ENCODE data around the gene CSMD2. TPM values are rescaled to one million over a fixed set of nuclear protein-coding genes. Genes with fewer than 3 reads are reported as not detected.

Gene CSMD2
- total RNA-seq, 2 experiments from 2014 or later = not detected

DNA sequence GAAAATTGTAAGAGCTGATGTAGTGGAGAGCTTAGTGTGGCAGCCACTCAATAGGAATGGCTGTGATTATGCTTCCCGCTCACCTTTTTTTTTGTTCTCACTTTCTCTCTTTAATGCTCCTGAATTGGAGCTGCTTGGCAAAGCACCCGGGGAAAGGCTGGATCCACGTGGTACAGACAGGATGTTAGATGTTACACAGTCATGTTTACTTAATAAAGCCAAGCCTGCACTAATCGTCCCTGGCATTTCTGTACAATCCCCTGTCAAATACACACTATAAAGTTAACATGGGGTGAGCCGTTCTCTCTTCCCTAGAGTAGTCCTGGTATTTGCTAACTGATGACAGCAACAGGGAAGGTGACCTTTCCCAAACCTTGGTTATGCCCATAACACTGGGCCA is 504.8 kb downstream of the CSMD2 start:
- POLR2A ChIA-PET = no interaction called here
- H3K4me3 Mint-ChIP-seq = no peak overlapping the region
- intact Hi-C loops (cut with micrococcal nuclease) = no loop called here
- no peaks in the 10 kb centered on the region for H3K4me1 Mint-ChIP-seq (ENCODE audit: low read depth)
- H3K9me3 Mint-ChIP-seq = no peaks in the 10 kb centered on the region
- TF ChIP-seq, protein P1, sequence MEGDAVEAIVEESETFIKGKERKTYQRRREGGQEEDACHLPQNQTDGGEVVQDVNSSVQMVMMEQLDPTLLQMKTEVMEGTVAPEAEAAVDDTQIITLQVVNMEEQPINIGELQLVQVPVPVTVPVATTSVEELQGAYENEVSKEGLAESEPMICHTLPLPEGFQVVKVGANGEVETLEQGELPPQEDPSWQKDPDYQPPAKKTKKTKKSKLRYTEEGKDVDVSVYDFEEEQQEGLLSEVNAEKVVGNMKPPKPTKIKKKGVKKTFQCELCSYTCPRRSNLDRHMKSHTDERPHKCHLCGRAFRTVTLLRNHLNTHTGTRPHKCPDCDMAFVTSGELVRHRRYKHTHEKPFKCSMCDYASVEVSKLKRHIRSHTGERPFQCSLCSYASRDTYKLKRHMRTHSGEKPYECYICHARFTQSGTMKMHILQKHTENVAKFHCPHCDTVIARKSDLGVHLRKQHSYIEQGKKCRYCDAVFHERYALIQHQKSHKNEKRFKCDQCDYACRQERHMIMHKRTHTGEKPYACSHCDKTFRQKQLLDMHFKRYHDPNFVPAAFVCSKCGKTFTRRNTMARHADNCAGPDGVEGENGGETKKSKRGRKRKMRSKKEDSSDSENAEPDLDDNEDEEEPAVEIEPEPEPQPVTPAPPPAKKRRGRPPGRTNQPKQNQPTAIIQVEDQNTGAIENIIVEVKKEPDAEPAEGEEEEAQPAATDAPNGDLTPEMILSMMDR (IDR thresholded peaks at IDR 0.05) = no peak
- DNase-seq = no peak
- H3K27me3 Mint-ChIP-seq = peaks cover 1% of the 10 kb centered on the region
- CTCF ChIA-PET = interaction anchor here (3.1 kb wide), 1 partner anchor 27 kb away, joined by 12 read pairs; no protein-coding TSS in a partner anchor
- H3K36me3 Mint-ChIP-seq (ENCODE audit: low read depth) = no peaks in the 10 kb centered on the region
- H3K27ac Mint-ChIP-seq = no peak overlapping the region
- ATAC-seq = no peak

DNA sequence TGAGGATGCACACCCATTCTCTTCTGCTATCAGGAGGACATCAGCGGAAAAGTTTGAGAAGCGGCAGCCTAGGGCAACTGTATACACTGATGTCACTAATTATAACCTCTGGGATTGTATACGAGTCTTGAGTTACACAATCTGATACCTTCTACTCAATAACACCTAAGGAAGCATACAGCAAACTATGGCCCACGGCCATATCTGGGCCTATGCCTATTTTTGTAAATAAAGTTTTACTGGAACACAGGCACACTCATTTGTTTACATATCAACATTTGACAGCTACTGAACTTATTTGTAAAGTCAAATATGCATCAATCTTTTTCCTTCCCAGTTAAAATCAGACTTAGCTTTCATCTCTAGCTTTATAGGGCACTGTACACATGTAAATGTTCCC is 505.4 kb downstream of the CSMD2 start:
- CTCF ChIA-PET = interaction anchor here (3.1 kb wide), 1 partner anchor 26 kb away, joined by 12 read pairs; no protein-coding TSS in a partner anchor
- H3K36me3 Mint-ChIP-seq (ENCODE audit: low read depth) = no peaks in the 10 kb centered on the region
- intact Hi-C loops (cut with micrococcal nuclease) = no loop called here

DNA sequence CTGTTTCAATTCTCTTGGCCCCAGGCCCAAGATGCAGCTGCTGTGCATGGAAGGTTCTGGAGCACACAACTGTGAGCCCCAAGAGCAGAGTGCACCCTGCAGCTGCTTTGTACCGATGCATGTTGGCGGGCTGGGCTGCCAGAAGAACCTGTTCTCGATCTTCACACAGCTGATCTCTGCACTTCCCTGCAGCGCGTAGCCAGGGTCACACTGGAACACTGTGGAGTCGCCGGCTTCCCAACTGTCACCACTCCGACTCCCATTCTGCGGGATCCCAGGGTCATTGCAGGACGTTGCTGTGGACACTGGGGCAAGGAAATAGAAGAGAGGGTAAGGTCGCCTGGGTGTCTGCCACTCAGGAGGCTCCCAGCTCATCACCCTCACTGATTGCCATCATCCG is 507.2 kb downstream of the CSMD2 start:
- Mint-ChIP-seq H3K4me1 (ENCODE audit: low read depth) (no peaks in the 10 kb centered on the region), H3K9me3 (no peaks in the 10 kb centered on the region), H3K36me3 (ENCODE audit: low read depth) (no peaks in the 10 kb centered on the region), H3K4me3 (no peak overlapping the region), H3K27ac (no peak overlapping the region), H3K27me3 (no peaks in the 10 kb centered on the region)
- ChIA-PET POLR2A (no interaction called here), CTCF (interaction anchor here (1.8 kb wide), 1 partner anchor 24 kb away, joined by 6 read pairs; no protein-coding TSS in a partner anchor)
- no peak for DNase-seq
- intact Hi-C loops (cut with micrococcal nuclease) = no loop called here
- no peak for ATAC-seq
- TF ChIP-seq, protein P1 (IDR thresholded peaks at IDR 0.05) = no peak

More for the DNA sequence above, 505.4 kb downstream of the CSMD2 start:
- H3K4me3 Mint-ChIP-seq = no peak overlapping the region
- no peaks in the 10 kb centered on the region for H3K9me3 Mint-ChIP-seq
- TF ChIP-seq, protein P1 (IDR thresholded peaks at IDR 0.05) = no peak
- DNase-seq (no peak), ATAC-seq (no peak)
- H3K27ac Mint-ChIP-seq = no peak overlapping the region
- POLR2A ChIA-PET = no interaction called here
- H3K4me1 Mint-ChIP-seq (ENCODE audit: low read depth) = no peaks in the 10 kb centered on the region
- peaks cover 1% of the 10 kb centered on the region for H3K27me3 Mint-ChIP-seq

DNA sequence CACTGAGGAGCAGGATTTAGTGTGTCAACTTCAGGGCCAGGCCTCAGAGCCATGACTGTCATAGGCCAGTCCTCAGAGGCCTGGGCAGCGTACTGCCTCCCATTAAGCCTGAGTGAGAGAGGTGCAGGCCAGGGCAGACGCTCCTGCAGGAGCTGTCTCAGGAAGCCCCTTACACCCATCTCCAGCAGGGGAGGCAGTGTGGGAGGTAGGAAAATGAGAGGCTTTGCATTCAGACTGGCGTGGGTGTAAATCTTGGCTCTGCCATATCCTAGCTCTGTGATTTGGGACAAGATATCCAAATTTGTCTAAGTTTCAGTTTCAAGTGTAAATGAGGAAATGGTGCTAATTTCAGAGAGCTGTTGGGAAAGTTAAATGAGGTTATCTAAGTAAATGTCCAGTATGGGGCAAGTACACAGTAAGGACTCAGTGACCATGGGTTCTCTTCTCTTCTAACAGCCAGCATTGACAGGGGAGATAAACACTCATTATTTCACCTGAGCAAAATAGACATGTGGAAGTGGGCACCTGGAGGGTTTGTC is 508.5 kb downstream of the CSMD2 start:
- TF ChIP-seq, protein P1 (IDR thresholded peaks at IDR 0.05) = no peak
- Mint-ChIP-seq H3K27ac (no peak overlapping the region), H3K36me3 (ENCODE audit: low read depth) (no peaks in the 10 kb centered on the region), H3K4me3 (no peak overlapping the region), H3K9me3 (no peaks in the 10 kb centered on the region), H3K27me3 (no peaks in the 10 kb centered on the region), H3K4me1 (ENCODE audit: low read depth) (no peaks in the 10 kb centered on the region)
- POLR2A ChIA-PET = no interaction called here
- no peak for ATAC-seq
- DNase-seq = no peak
- intact Hi-C loops (cut with micrococcal nuclease) = no loop called here
- CTCF ChIA-PET = interaction anchor here (2.8 kb wide), 1 partner anchor 23 kb away, joined by 10 read pairs; no protein-coding TSS in a partner anchor

DNA sequence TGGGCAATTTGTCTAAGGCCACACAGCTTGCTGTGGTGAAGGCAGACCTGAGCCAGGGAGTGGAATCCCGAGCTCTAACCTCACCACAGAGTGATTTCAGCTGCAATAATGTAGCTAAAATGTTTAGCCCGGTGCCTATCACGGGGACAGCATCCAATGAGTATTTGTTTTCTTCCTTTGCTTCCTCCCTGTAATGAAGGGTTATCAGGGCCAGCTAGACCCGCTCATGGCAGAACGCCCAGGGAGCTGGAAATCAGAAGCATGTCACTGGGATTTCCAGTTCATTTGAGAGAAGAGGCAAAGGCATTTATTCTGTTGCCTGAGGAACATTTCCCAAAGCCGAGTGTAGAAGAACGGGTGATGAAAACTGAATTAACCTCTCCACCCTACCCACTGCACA is 509.5 kb downstream of the CSMD2 start:
- Mint-ChIP-seq H3K27me3 (no peaks in the 10 kb centered on the region), H3K9me3 (no peaks in the 10 kb centered on the region), H3K4me3 (no peak overlapping the region), H3K4me1 (ENCODE audit: low read depth) (no peaks in the 10 kb centered on the region), H3K27ac (no peak overlapping the region), H3K36me3 (ENCODE audit: low read depth) (no peaks in the 10 kb centered on the region)
- DNase-seq (no peak), ATAC-seq (no peak)
- intact Hi-C loops (cut with micrococcal nuclease) = no loop called here
- TF ChIP-seq, protein P1 (IDR thresholded peaks at IDR 0.05) = no peak
- ChIA-PET POLR2A (no interaction called here), CTCF (interaction anchor here (2.8 kb wide), 1 partner anchor 22 kb away, joined by 10 read pairs; no protein-coding TSS in a partner anchor)
